ENCODE results near the gene ATPAF2.

The ATPAF2 gene

GRCh38 chr17:17985153-17985552 lies 53.8 kb downstream of the ATPAF2 start:
- ATAC-seq, result no peak

GRCh38 chr17:17983776-17984175 lies 55.2 kb downstream of the ATPAF2 start:
- ATAC-seq, result no peak

GRCh38 chr17:17983376-17983775 lies 55.6 kb downstream of the ATPAF2 start:
- ATAC-seq, result no peak

- ATAC-seq, result no peak
Observed at GRCh38 chr17:17982801-17983200, 56.2 kb downstream of the ATPAF2 start.

GRCh38 chr17:17981330-17981729 lies 57.6 kb downstream of the ATPAF2 start:
- no peak for ATAC-seq

- no peak for ATAC-seq
Observed at GRCh38 chr17:17979778-17980177, 59.2 kb downstream of the ATPAF2 start.

- ATAC-seq, result no peak
Observed at GRCh38 chr17:17978481-17979424, 60.2 kb downstream of the ATPAF2 start.

GRCh38 chr17:17976931-17977570 lies 61.9 kb downstream of the ATPAF2 start:
- no peak for ATAC-seq

GRCh38 chr17:17975436-17975835 lies 63.5 kb downstream of the ATPAF2 start:
- no peak for ATAC-seq

- no peak for ATAC-seq
Observed at GRCh38 chr17:17972952-17973254, 66.1 kb downstream of the ATPAF2 start.

GRCh38 chr17:17972126-17972951 lies 66.6 kb downstream of the ATPAF2 start, which contains the start of the genes DRC3 and TOM1L2:
DRC3 (plus strand) TSS chr17:17972862; CDS start chr17:17977599, 4,737 bp downstream.
TOM1L2 (minus strand) TSS chr17:17972400; CDS start chr17:17972313, 87 bp downstream.
- peak; percentile 96 to 98 for ATAC-seq

GRCh38 chr17:17971431-17972125 lies 67.4 kb downstream of the ATPAF2 start:
- no peak for ATAC-seq

- ATAC-seq, result no peak
Observed at GRCh38 chr17:17970699-17971430, 68.1 kb downstream of the ATPAF2 start.

All from activated CD4-positive, CD25-positive, alpha-beta regulatory T cell treated with anti-CD3 and anti-CD28 coated beads, Interleukin-2, amount 50 U/mL, for 24 hours (primary cell).